Pancreas (tissue), 10 donors: ENCODE data around the gene ROR2. TPM values are rescaled to one million over a fixed set of nuclear protein-coding genes. Genes with fewer than 3 reads are reported as not detected.
A peak's percentile ranks its signal among the peaks of the same experiment; 100 is the strongest.

ENCODE experiments used
- ATAC-seq, 4 donors: fragments of 200-7000 bp; cut with Tn5 transposase; one replicate each; pipeline versions ENCODE4 v1.8.0 to v1.9.1; 2020; ENCODE audit warnings: mild to moderate bottlenecking in 4 of 4, moderate library complexity in 4 of 4
- DNase-seq, 6 donors: peaks; one replicate each; pipeline ENCODE4 v3.0.0-alpha.2; 2020
- FAIRE-seq: peaks from 2 replicates; lab custom pipeline; 2012; peaks lifted over from hg19 to GRCh38; lab: Jason Lieb, UNC
- H3K27ac ChIP-seq, 4 donors: fragments of 200-600 bp; sonication (generic); 1 replicate in 3 of 4; 2 replicates in 1 of 4; pipeline versions ENCODE4 v1.5.0 to v1.8.0; 2020
- H3K27me3 ChIP-seq, 4 donors: fragments of 200-600 bp; one replicate each; pipeline ENCODE4 v1.8.0; 2021
- H3K36me3 ChIP-seq, 3 donors: fragments of 200-600 bp; sonication (generic) in 1 of 3; one replicate each; pipeline versions ENCODE4 v1.5.0 to v1.8.0; 2020 to 2021
- H3K4me1 ChIP-seq, 3 donors: fragments of 200-600 bp; one replicate each; pipeline ENCODE4 v1.8.0; 2021
- H3K4me3 ChIP-seq, 4 donors: fragments of 200-600 bp; sonication (generic) in 2 of 4; one replicate each; pipeline versions ENCODE4 v1.5.0 to v1.8.0; 2020 to 2021
- H3K9me3 ChIP-seq, 4 donors: fragments of 200-600 bp; one replicate each; pipeline ENCODE4 v1.8.0; 2021
- CTCF ChIP-seq, 4 donors: fragments of 200-600 bp; sonication (generic) in 3 of 4; IDR thresholded peaks; one replicate each; pipeline versions ENCODE4 v1.5.0 to v1.8.0; 2021; ENCODE audit warnings: antibody characterized with exemption in 4 of 4
- WGBS, 2 donors: extraction: QIAGEN DNeasy Blood & Tissue Kit; methylation state at CpG; one replicate each; pipeline ENCODE4 v1.1.7; 2013; 5-methylcytosine and 5-hydroxymethylcytosine counted together
- intact Hi-C, 3 donors: fragments of 100-400 bp; cut with DNase I; formaldehyde crosslinking; loops; one replicate each; pipeline versions ENCODE4 v1.11.1 to v1.14.2; 2022
- polyA plus RNA-seq, 2 donors: library from polyadenylated mRNA; stranded (reverse); fragments of 200-250 nt; gene quantifications; one replicate each; pipeline ENCODE4 v1.2.3, GENCODE V29; 2013
- total RNA-seq, 6 donors: library from RNA; stranded (reverse); fragmentation: NEBNext Ultra II Directional in 4 of 6; extraction: Animal tissue kit (Norgen Biotek cat#: 25700) in 4 of 6; gene quantifications; one replicate each; pipeline versions ENCODE4 v1.2.1 to v1.2.4, GENCODE V29; 2021 to 2023
- donor health status: healthy with polysubstance abuse.
- donor health status: DM: no; HTN: no; CAD: no; lungs with moderate emphysema.
- donor health status: DM: no; HTN: no; CAD: no.
- donor health status: control.
- donor health status: control.
- donor health status: Bipolar disorder and iron deficiency.
- donor health status: DM: yes; HTN: yes; CAD: no.
- donor health status: DM: no; HTN: no; CAD: no.
- donor health status: DM: no; HTN: no; CAD: no.
- donor health status: DM: yes; HTN: yes; CAD: no.

ROR2 gene
- total and polyA plus RNA-seq, 8 donors = 0.67 to 6.3 (median 1.2) TPM

GRCh38 chr9:91611582-91611981 is 338.4 kb downstream of the ROR2 start:
- no peak for TF ChIP-seq CTCF (IDR thresholded peaks at IDR 0.05)
- Histone ChIP-seq H3K36me3 (no peaks in the 10 kb centered on the region), H3K4me3 (no peak overlapping the region), H3K27ac (no peak overlapping the region), H3K4me1 (peaks cover 0 to 12% (median 0%) of the 10 kb centered on the region in 3 donors), H3K9me3 (no peaks in the 10 kb centered on the region), H3K27me3 (no peaks in the 10 kb centered on the region)
- no peak for DNase-seq
- no peak for FAIRE-seq
- intact Hi-C loops = no loop called here
- ATAC-seq = no peak
- WGBS, 2 donors = 42% methylated on average over 5 of the region's 5 CpGs

GRCh38 chr9:91606255-91606995 is 343.6 kb downstream of the ROR2 start:
- H3K4me3 ChIP-seq = no peak overlapping the region
- TF ChIP-seq CTCF (IDR thresholded peaks at IDR 0.05) = no peak
- H3K4me1 ChIP-seq = peaks cover 18 to 33% (median 27%) of the 10 kb centered on the region in 3 donors
- DNase-seq (peak in 3 of 6 donors; percentile 16 to 43 (median 38)), FAIRE-seq (no peak), ATAC-seq (peak; percentile 82 to 96 (median 90))
- no peaks in the 10 kb centered on the region for H3K9me3 ChIP-seq
- H3K27ac ChIP-seq = peak overlapping the region in 2 of 4 donors; percentile 29 to 46
- 32 to 38% methylated on average over 2 of the region's 2 CpGs for whole genome bisulfite sequencing, 2 donors
- intact Hi-C loops = no loop called here
- H3K27me3 ChIP-seq = no peaks in the 10 kb centered on the region
- no peaks in the 10 kb centered on the region for H3K36me3 ChIP-seq

GRCh38 chr9:91604451-91605179 is 345.4 kb downstream of the ROR2 start:
- WGBS, 2 donors = 50 to 52% methylated on average over 3 of the region's 3 CpGs
- intact Hi-C loops = no loop called here

GRCh38 chr9:91603932-91604331 is 346.1 kb downstream of the ROR2 start:
- Histone ChIP-seq H3K36me3 (no peaks in the 10 kb centered on the region), H3K27me3 (no peaks in the 10 kb centered on the region), H3K9me3 (no peaks in the 10 kb centered on the region), H3K4me3 (no peak overlapping the region), H3K4me1 (peaks cover 18 to 33% (median 27%) of the 10 kb centered on the region in 3 donors), H3K27ac (no peak overlapping the region)
- 68 to 70% methylated on average over 3 of the region's 3 CpGs for WGBS, 2 donors
- intact Hi-C loops = no loop called here
- ATAC-seq (no peak), FAIRE-seq (no peak), DNase-seq (no peak)
- TF ChIP-seq CTCF (IDR thresholded peaks at IDR 0.05) = no peak

More at GRCh38 chr9:91604451-91605179, 345.4 kb downstream of the ROR2 start:
- H3K4me1 ChIP-seq = peaks cover 18 to 33% (median 27%) of the 10 kb centered on the region in 3 donors
- no peak for DNase-seq
- H3K27ac ChIP-seq = no peak overlapping the region
- no peak overlapping the region for H3K4me3 ChIP-seq
- no peak for TF ChIP-seq CTCF (IDR thresholded peaks at IDR 0.05)
- ATAC-seq = no peak
- no peaks in the 10 kb centered on the region for H3K9me3 ChIP-seq
- no peak for FAIRE-seq
- no peaks in the 10 kb centered on the region for H3K36me3 ChIP-seq
- H3K27me3 ChIP-seq = no peaks in the 10 kb centered on the region
